Endothelial cell of hepatic sinusoid (primary cell): ENCODE data around the gene GPX3.

ENCODE experiments used
- in situ Hi-C: cut with HindIII; loops from 2 replicates; pipeline ENCODE4 v1.10.0; 2017; ENCODE audit warnings: low sequenced_read_pairs

Gene GPX3

DNA sequence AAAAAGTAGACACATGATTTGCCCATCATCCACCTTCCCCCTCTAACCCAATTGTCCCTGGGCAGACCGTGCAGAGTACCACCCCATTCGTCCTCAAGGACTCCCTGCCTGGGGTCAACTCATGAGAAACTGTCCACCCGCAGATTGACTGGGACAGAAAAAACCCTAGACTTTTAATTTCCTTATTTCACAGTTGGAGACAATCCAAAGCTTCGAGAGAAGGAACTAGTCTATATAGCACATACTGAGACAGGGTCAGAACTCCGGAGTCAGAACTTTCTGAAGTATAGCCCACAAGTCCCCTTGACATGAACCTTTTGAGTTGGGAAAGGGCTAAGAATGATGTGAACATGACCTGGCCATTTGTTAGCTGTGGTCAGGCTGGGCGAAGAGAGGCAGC, 7.5 kb upstream of the GPX3 start:
- in situ Hi-C loops, result no loop called here

GRCh38 chr5:151014680-151015343, 5.6 kb upstream of the GPX3 start:
- in situ Hi-C loops, result no loop called here

DNA sequence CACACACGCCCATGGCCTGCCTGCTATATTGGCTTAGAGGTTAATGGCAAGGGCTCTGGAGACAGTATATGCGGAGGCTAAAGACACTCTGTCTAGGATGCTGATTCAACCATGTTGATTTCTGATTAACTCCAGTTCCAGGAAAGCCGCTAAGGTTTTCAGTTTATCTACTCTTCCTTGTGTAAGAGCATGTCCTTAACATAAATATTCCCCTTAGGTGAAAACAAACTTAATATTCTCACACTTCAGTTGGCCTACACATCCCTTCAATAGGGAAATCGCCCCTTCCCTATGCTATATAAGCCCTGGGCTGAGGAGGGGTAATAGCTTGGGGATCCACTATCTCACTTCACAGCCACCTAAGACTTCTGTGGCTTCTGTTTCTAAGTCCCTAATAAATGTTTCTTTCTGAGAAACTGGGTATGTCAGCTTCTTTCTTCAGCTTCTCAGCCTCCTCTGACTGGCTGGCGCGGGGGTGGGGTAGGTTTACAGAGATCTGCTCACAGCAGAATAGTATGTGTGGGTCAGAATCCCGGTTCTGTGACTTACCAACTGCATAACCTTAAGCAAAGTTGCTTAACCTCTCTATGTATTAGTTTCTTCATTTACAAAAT, 4.3 kb upstream of the GPX3 start:
- in situ Hi-C loops, result no loop called here

- in situ Hi-C loops, result no loop called here
Observed at GRCh38 chr5:151016700-151017099, 3.7 kb upstream of the GPX3 start.

DNA sequence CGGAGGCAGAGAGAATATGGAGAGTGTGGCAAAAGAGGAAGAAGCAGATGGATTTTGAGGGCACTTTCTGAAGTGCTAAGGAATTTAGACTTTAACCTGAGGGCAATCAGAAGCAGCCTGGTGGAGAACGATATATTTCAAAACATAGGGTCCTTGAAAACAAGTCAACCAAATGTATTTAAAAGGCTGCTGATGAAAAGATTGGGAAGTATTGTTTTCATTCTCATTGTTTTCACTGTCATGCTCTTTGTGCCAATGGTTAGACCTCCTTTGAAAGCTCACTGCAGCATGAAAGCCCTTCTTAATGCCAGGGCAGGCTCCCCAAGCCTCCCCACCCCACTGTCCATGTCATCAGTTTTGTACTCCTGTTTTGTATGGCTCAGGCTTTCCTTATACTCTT, 2.5 kb upstream of the GPX3 start:
- in situ Hi-C loops, result no loop called here

DNA sequence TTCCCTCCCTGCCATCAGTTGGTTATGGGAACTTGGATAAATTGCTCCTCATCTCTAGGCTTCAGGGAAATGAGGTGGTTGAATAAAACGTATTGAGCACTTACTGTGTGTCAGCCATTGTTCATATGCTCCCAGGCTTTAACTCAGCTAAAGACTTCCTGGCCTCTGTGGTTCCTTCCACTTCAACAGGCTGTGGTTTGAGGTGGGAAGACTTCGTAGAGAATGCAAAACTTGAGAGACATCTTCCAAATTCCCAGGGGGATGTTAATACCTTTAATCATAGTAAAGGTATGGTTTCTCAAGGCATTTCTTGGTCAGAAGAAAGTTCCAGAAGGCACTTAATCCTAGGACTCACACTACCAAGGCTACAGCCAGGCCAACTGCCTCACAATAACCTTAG, 1.5 kb upstream of the GPX3 start:
- in situ Hi-C loops, result no loop called here

DNA sequence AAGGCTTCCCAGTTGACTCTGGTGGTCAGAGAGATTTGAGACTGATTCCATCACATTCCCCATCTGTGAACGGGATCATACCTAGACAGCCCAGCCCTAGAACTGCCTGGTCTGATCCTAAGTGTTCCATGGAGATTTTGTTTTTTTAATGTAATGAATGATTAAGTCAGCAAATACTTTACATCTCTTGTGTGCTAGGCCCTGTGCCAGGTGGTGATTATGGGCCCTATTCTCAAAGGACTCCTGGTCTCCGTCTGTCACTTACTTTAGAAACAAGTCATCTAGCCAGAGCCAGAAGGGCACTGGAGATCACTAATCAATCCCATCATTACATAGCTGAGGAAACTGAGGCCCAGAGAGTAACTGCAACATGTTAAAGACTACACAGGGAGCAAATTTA, 1.1 kb upstream of the GPX3 start:
- in situ Hi-C loops, result no loop called here

DNA sequence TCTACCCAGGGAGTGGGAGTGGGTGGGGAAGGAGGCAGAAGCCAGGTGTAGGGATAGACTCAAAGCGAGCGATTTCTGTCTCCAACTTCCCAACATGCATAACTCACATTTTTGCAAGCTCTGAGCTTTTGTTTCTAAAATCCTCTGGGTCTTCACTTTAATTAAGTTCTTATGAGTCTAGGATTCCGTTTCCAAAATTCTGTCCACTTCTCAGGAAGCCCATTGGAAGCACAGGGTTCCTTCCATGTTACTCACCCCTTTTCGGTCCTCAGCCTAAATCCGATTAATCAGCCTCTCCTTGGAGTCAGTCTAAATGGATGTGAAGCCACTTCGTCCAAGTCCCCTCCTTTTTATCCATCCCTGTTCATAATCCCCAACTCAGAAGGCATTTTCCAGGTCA, 1.4 kb downstream of the GPX3 start:
- in situ Hi-C loops, result no loop called here

DNA sequence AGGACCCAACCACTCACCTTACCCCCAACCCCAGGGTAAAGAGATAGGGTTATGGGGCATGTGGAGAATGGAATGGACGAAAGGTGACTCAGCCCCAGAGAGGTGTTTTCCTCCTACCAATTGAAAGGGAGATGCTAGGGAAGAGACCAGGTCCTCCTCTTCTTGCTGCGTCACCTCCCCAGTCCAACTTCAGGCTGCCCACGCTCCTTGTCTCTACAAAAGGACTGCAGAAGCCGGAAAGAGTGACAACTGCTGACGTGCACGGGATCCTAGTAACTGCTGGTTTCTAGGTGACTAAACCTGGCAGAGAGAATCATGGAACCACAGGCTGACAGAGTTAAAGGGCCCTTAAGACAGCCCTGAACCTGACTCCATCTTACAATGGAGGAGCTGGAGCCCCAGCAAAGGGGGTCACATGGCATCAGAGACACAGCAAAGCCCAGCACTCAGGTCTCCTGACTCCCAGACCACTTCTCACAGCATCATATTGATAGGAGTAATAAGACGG, 2.2 kb downstream of the GPX3 start:
- in situ Hi-C loops, result no loop called here

- in situ Hi-C loops, result no loop called here
Observed at GRCh38 chr5:151023047-151023615, 2.7 kb downstream of the GPX3 start.

DNA sequence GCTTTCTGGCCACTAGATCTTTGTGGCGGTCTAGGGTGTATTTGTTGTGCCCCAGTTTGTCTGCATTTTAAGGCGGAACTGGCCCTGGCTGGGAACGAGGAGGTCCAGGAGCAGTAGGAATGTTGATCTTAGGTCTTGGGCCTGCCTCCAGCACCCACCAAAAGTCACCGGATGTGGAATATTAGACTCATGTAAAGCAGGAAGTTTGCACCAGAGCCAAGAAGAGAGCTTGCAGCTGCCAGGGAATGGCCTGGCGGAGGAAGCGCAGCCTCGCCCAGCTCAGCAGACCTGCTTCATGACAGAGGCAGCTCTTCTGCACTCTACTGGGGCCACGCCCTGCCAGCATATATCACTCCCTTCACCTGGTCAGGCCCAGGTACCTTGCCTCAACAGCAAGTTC, 3.3 kb downstream of the GPX3 start:
- in situ Hi-C loops, result no loop called here

GRCh38 chr5:151024440-151025249, 4.3 kb downstream of the GPX3 start:
- in situ Hi-C loops, result no loop called here

DNA sequence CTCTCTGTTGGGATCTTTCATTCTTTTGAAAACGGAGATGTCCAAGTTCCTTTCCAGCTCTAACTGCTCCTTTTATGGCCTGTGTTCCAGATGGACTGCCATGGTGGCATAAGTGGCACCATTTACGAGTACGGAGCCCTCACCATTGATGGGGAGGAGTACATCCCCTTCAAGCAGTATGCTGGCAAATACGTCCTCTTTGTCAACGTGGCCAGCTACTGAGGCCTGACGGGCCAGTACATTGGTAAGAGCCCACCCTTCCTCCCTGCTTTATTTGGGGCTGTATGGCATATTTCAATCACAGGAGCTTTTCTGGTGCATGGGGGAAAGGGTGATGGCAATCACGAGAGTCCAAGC, 4.8 kb downstream of the GPX3 start:
- in situ Hi-C loops, result no loop called here

GRCh38 chr5:151026088-151026487, 5.7 kb downstream of the GPX3 start:
- in situ Hi-C loops, result no loop called here

DNA sequence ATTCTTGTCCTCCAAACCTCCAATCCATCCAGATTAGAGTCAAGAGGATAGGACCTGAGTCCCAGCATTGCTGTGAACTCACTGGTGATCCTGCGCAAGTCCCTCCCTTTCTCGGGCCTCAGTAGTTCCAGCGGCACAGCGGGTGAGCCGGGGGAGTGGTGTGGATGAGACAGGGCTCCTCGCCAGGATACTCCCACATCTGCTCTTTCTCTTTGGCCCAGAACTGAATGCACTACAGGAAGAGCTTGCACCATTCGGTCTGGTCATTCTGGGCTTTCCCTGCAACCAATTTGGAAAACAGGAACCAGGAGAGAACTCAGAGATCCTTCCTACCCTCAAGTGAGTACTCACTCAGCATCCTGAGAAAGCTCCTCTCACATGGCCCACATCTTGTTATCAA, 6.3 kb downstream of the GPX3 start:
- in situ Hi-C loops, result no loop called here

GRCh38 chr5:151027961-151028479, 7.6 kb downstream of the GPX3 start:
- in situ Hi-C loops, result no loop called here

- in situ Hi-C loops, result no loop called here
Observed at GRCh38 chr5:151028717-151029116, 8.3 kb downstream of the GPX3 start.

GRCh38 chr5:151029179-151030055, 9.0 kb downstream of the GPX3 start:
- in situ Hi-C loops, result no loop called here

GRCh38 chr5:151030056-151030336, 9.6 kb downstream of the GPX3 start:
- in situ Hi-C loops, result no loop called here

- in situ Hi-C loops, result no loop called here
Observed at GRCh38 chr5:151030379-151030778, 10.0 kb downstream of the GPX3 start.

- in situ Hi-C loops, result no loop called here
Observed at GRCh38 chr5:151031554-151031953, 11.2 kb downstream of the GPX3 start.
